Inflammatory macrophage treated with lipopolysaccharide for 4 hours (primary cell): ENCODE results near the gene CTSD.
"Not testable (repeated sequence)": the region's sequence is repeated elsewhere in the genome, so short reads cannot be mapped to it uniquely, and the experiment has no call there.

Experiments used
- DNase-seq: peaks from one replicate; pipeline ENCODE4 v3.0.0-alpha.2; 2020

CTSD gene

GRCh38 chr11:1763796-1764661 is at the start of gene CTSD:
CTSD (minus strand) TSS chr11:1763927; CDS start chr11:1763859, 68 bp downstream.
- peak; percentile 89 for DNase-seq

DNA sequence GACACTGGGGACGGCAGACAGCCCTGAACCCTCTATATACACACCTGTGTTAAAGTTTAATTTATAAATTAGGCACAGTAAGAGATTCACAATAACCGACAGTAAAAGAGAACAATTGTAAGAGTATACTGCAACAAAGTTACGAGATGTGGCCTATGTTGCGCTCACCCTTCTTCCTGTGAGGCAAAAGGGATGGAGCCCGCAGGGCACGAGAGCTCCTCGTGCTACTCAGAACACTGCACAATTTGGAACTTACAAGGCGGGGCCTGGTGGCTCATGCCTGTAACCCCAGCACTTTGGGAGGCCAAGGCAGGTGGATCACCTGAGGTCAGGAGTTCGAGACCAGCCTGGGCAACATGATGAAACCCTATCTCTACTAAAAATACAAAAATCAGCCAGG is 49.6 kb upstream of the CTSD start:
- not testable (repeated sequence) for DNase-seq

- no peak for DNase-seq
These were observed 49.1 kb upstream of the CTSD start for GRCh38 chr11:1812801-1813200.

GRCh38 chr11:1812274-1812673 is 48.5 kb upstream of the CTSD start:
- no peak for DNase-seq

DNA sequence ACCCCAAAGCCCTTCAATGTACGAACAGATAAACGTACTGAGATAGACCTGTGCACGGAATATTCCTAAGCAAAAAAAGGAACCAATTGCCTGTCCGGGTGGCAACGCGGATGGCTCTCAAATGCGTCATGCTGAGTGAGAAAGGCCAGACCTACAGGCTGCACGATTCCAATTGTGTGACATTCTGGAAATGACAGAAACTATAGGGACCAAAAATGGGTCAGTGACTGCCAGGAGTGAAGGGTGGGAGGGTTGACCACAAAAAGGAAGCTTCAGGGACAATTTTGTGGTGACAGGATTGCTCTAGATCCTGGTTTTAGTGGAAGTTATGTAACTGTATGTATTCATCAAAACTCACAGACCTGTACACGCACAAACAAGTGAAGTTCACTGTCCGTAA is 47.0 kb upstream of the CTSD start:
- peak; percentile 84 for DNase-seq

- no peak for DNase-seq
These were observed 43.7 kb upstream of the CTSD start for GRCh38 chr11:1807264-1807995.

- no peak for DNase-seq
These were observed 41.8 kb upstream of the CTSD start for GRCh38 chr11:1805525-1805924.

DNA sequence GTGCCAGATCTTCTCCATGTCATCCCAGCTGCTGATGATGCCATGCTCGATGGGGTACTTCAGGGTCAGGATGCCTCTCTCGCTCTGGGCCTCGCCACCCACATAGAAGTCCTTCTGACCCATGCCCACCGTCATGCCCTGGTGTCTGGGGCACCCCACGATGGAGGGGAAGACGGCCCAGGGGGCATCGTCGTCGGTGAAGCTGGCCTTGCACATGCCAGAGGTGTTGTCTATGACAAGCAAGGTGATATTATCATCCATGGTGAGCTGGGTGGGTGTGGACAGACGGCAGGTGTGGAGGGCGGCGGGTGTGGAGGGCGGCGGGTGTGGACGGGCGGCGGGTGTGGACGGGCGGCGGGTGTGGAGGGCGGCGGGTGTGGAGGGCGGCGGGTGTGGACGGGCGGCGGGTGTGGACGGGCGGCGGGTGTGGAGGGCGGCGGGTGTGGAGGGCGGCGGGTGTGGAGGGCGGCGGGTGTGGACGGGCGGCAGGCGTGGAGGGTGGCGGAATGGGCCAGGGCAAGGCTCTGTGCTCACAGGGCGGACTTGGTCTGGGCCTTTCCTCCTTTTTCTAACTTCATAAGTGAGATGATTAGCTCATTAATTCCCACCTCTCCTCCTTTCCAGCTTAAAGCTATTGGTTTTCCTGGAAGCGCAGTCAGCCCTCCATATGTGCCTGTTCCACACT is 40.2 kb upstream of the CTSD start:
- DNase-seq = not testable (repeated sequence)

DNA sequence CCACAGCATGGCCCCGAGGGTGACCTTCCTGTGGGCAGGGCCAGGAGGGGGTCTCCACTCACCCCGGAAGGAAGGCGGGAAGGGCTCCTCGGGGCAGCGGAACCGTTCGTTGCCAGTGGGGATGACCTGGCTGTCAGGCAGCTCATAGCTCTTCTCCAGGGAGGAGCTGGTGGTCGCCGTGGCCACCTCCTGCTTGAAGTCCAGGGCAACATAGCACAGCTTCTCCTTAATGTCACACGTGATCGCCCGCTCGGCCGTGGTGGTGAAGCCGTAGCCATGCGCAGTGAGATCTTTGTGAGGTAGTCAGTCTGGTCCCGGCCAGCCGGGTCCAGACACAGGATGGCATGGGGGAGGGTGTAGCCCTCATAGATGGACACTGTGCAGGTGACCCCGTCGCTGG is 39.5 kb upstream of the CTSD start:
- no peak for DNase-seq

GRCh38 chr11:1797391-1798125 is 33.8 kb upstream of the CTSD start:
- DNase-seq = no peak

GRCh38 chr11:1796413-1797011 is 32.8 kb upstream of the CTSD start:
- DNase-seq = no peak

DNA sequence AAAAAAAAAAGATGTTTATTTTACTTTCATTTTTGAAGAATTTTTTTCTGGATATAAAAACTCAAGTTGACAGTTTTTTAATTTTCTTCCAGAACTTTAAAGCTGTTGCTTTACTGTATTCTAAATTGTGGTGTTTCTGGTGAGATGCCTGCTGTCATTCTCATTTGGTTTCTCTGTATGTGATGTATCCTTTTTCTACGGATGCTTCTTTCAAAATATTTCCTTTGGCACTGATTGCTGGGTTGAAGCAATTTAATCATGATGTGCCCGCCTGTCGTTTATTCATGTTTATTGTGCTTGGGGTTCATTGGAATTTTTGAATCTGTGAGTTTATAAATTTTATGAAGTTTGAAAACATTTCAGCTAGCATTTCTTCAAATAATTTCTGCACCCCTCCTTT is 29.4 kb upstream of the CTSD start:
- DNase-seq = no peak

DNA sequence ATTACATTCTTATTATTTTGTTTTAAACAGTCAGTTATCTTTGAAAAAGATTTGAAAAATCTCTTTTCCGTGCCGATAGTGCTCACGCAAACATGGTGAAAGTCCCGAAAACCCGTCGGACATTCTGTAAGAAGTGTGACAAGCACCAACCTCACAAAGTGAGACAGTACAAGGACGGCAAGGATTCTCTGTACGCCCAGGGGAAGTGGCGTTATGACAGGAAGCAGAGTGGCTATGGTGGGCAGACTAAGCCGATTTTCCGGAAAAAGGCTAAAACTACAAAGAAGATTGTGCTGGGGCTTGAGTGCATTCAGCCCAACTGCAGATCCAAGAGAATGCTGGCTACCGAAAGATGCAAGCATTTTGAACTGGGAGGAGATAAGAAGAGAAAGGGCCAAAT is 28.7 kb upstream of the CTSD start:
- no peak for DNase-seq

DNA sequence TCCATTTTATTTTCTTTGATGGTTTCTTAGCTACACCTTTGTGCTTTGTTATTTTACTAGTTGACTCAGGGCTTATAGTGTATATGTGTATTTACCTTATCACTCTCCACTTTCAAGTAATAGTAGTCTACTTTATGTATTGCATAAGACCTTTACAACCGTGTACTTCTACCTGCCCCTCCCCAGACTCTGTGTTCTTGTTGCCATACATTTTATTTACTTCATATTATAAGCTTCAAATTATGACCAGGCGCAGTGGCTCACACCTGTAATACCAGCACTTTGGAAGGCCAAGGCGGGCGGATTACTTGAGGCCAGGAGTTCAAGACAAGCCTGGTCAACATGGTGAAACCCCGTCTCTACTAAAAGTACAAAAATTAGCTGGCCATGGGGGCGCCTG is 28.2 kb upstream of the CTSD start:
- DNase-seq = no peak

- DNase-seq = no peak
These were observed 22.7 kb upstream of the CTSD start for GRCh38 chr11:1786466-1786865.

GRCh38 chr11:1785749-1786413 is 22.2 kb upstream of the CTSD start:
- DNase-seq = peak; percentile 90

DNA sequence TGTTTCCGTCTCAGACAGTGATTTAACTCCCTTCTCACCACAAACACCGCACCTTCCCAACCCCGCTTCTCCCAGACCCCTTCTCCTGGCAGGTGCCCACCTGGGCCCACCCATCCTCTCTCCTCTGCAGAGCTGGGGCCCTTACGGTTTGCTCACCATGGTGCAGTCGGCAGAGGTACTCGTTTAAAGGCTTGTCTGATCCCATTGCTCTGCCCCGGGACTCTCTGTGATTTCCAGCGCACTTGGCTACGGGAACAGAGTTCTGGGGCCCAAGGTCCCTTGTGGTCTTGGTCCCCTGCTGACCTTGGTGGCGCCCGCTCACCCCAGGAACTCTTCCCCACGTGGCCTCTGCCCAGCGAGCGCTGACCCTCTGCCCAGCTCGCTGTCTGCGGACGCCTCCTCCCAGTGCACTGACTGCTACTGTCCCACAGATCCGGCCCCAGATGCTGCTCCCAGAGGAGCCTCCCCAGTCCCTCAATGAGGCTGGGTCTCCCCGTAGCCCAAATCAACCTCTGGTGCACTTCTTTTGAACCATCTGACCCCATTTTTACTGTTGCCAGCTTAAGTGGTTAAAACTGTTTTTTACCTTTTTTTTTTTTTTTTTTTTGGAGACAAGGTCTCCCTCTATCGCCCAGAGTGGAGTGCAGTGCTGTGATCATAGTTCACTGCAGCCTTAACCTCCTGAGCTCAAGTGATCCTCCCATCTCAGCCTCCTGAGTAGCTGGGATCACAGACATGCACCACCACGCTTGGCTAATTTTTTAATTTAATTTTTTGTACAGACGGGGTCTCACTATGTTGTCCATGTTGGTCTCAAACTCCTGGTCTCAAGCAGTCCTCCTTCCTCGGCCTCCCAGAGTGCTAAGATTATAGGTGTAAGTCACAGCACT is 21.3 kb upstream of the CTSD start:
- no peak for DNase-seq

DNA sequence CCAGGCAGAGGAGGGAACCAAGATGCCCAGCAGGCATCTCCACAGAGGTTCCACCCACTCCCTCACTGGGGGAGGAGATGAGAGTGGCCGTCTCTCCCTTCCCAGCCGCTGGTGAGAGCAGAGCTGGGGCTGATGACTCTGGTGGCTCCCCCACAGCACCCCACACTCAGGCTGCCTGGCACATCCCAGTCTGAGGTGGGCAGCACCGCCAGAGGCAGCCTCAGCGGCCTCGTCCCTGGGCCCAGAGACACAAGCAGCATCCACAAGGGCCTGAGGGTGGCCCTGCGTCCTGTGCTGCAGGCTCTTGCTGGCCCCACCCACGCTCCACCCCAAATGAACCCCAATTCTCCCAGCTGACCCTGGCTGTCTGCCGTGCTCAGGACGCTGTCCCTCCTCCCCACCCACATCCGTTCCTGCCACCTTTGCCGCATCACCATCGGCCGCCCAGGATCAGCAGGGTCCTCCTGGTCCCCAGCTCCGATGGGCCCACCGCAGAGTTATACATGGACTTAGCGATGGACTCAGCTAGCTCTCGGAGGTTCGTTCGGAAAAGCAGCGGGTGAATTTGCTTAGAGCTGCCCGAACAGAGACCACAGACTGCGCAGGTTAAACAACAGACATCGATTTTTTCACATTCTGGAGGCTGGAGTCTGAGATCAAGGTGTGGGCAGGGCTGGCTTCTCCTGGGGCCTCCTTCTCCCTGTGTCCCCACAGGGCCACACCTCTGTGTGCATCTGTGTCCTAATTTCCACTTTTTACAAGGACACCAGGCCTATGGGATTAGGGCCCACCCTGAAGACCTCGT is 20.2 kb upstream of the CTSD start:
- DNase-seq = no peak

GRCh38 chr11:1782831-1783724 is 19.4 kb upstream of the CTSD start:
- peak; percentile 98 for DNase-seq
